RWPE1 (cell line): ENCODE results near the gene RTN4.

Source experiments
- CTCF ChIA-PET: fragments of 350-600 bp; sonication (Branson Sonifier 250); formaldehyde crosslinking; extraction: SDS; loops from one replicate; lab custom pipeline; 2021; lab: Yijun Ruan, JAX
- POLR2A ChIA-PET: fragments of 400-600 bp; formaldehyde crosslinking; extraction: SDS; loops from one replicate; lab custom pipeline; 2020; ENCODE audit warnings: antibody characterized with exemption; ENCODE audit not compliant: low non-redundant PET; lab: Yijun Ruan, JAX
- DNase-seq: peaks from one replicate; pipeline ENCODE4 v3.0.0; 2012; ENCODE audit warnings: low spot score
- H3K27ac ChIP-seq: fragments of 450-650 bp; 2 replicates; pipeline ENCODE4 v1.5.1; 2017
- TF ChIP-seq, protein P1 (sequence below): fragments of 450-650 bp; conservative IDR thresholded peaks from 2 replicates; pipeline ENCODE4 v1.5.1; 2017; ENCODE audit warnings: low read depth, mild to moderate bottlenecking

RTN4 gene

DNA sequence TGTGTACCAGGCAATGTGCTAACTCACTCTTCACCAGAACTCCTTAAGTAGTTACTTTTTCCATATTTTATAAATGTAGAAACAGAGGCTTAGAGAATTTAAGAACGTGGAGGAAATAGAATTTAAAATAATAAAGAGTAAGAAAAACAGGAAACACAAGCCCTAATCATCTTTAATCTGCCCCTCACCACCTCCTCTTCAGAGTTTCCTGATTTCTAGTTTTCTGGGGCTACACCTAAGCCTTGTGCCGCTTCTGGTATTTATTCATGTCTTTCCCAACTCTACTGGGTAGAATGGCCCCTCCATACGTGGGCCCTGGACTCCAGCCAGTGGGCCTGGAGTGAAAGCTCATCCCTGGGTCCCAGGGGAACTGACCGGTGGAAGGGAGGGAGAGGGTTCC lies 85.4 kb downstream of the RTN4 start:
- H3K27ac ChIP-seq, result peak overlapping the region; percentile 57
- DNase-seq, result no peak
- ChIA-PET POLR2A (no interaction called here), CTCF (interaction anchor here (0.6 kb wide), 2 partner anchors 13 to 42 kb away, joined by 3 to 4 read pairs; no protein-coding TSS in a partner anchor)
- TF ChIP-seq, protein P1, sequence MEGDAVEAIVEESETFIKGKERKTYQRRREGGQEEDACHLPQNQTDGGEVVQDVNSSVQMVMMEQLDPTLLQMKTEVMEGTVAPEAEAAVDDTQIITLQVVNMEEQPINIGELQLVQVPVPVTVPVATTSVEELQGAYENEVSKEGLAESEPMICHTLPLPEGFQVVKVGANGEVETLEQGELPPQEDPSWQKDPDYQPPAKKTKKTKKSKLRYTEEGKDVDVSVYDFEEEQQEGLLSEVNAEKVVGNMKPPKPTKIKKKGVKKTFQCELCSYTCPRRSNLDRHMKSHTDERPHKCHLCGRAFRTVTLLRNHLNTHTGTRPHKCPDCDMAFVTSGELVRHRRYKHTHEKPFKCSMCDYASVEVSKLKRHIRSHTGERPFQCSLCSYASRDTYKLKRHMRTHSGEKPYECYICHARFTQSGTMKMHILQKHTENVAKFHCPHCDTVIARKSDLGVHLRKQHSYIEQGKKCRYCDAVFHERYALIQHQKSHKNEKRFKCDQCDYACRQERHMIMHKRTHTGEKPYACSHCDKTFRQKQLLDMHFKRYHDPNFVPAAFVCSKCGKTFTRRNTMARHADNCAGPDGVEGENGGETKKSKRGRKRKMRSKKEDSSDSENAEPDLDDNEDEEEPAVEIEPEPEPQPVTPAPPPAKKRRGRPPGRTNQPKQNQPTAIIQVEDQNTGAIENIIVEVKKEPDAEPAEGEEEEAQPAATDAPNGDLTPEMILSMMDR, result no peak

DNA sequence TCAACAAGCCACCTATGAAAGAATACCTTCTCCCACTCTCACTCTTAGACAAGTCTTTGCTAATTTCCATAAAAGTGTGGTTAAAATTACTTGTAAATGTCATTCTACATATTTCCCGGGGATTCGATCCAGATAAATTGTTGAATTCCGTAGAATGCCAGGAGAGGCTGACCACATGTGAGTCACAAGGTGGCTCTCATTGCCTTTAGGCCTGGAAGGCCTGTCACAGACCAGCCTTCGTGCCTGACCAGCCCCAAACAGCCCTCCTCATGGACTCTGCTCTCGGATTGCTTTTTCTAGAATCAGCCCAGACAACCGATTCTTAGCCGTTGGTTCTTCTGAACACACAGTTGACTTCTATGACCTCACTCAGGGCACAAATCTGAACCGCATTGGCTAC lies 86.0 kb downstream of the RTN4 start:
- TF ChIP-seq, protein P1, result no peak
- DNase-seq, result no peak
- no peak overlapping the region for H3K27ac ChIP-seq
- CTCF ChIA-PET, result interaction anchor here (0.6 kb wide), 1 partner anchor 42 kb away, joined by 3 read pairs; no protein-coding TSS in a partner anchor
- POLR2A ChIA-PET, result no interaction called here

DNA sequence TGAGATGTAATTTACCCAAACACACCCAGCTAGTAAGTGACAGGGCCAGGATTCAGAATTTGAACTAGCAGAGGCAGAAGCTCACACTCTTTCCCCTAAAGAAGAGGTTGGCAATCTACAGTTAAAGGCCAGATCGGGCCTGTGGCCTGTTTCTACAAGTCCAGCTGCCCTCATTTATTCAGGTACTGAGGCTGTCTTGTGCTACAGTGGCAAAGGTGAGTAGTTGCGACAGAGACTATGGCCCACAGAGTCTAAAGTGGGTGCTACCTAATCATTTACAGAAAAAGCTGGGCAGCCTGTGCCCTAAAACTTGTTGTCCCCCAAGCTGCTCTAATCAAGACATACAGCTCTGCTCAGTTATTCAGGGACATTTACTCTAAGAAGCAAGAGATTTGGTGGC lies 86.8 kb downstream of the RTN4 start:
- ChIA-PET POLR2A (no interaction called here), CTCF (interaction anchor here (0.6 kb wide), 1 partner anchor 597 kb away, joined by 6 read pairs; no protein-coding TSS in a partner anchor)
- DNase-seq, result no peak
- peak overlapping the region; percentile 61 for H3K27ac ChIP-seq
- TF ChIP-seq, protein P1, result no peak

DNA sequence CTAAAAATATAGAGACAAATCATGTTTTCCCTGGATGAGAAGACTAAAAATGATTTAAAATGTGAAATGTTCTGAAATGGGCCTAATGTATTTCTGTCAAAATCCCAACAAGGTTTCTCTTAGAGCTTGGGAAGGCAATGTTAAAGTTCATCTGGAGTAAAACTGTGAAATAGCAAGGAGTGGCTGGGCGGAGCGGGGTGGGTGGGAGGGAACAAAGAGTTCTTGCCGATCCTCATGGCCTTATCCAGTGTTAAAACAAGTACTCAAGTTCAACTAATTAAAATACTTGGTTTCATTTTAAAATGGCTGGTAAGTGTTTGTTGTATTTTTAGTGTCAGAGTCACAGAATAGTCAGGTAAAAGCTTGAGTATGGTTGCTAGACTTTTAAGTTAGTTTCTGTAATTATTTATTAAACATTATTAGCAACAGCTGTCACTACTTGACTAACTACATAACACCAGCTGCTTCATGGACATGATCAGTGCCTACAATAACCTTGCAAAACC lies 87.3 kb downstream of the RTN4 start:
- CTCF ChIA-PET, result interaction anchor here (0.6 kb wide), 1 partner anchor 597 kb away, joined by 6 read pairs; no protein-coding TSS in a partner anchor
- no peak overlapping the region; the same call in 1 of the 2 replicates for H3K27ac ChIP-seq
- TF ChIP-seq, protein P1, result no peak
- POLR2A ChIA-PET, result no interaction called here
- DNase-seq, result no peak

DNA sequence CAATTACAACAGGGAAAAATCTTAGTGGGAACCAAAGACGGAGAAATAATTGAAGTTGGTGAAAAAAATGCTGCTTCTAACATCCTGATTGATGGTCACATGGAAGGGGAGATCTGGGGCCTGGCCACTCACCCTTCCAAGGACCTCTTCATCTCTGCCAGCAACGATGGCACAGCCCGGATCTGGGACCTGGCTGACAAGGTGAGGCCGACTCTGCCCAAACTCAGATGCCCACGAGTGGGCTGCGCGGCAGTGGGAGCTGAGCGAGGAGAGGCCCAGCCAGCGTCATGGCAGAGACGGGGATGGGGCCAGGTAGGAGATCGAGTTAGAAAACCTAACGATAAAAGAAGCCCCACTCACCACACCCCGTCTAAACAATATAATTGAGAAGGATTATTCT lies 87.7 kb downstream of the RTN4 start:
- no peak for DNase-seq
- TF ChIP-seq, protein P1, result no peak
- ChIA-PET CTCF (no interaction called here), POLR2A (no interaction called here)
- H3K27ac ChIP-seq, result no peak overlapping the region; the same call in 1 of the 2 replicates

DNA sequence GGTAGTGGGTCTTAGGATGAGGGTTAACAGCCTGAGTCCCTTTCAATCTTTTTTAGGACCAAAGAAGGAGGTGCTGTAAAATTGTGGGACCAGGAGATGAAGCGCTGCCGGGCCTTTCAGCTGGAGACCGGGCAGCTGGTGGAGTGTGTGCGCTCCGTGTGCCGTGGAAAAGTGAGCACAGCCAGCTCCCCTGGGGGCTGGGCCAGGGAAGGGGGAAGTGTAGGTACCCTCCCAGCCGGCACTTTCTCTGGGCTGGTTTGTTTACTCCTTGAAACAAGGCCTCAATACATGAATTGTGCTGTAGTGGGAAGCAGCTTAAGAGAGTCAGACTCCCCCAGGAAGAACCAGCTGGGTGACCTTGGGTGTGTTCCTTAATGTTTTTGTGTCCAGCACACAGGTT lies 90.1 kb downstream of the RTN4 start:
- DNase-seq, result no peak
- ChIA-PET POLR2A (no interaction called here), CTCF (no interaction called here)
- TF ChIP-seq, protein P1, result no peak
- no peak overlapping the region for H3K27ac ChIP-seq
